Type B pancreatic cell (in vitro differentiated cells): Measurements from ENCODE around the gene SLCO2A1. TPM values are rescaled to one million over a fixed set of nuclear protein-coding genes. Genes with fewer than 3 reads are reported as not detected.
A peak's percentile ranks its signal among the peaks of the same experiment; 100 is the strongest.

Experiments
- DNase-seq: peaks from one replicate; pipeline ENCODE4 v3.0.0; 2021; ENCODE audit warnings: mixed read lengths; ENCODE audit not compliant: unreplicated experiment; ENCODE audit errors: extremely low spot score
- H3K27ac Mint-ChIP-seq: 2 replicates; pipeline ENCODE4 v1.8.0; 2021; ENCODE audit warnings: mild to moderate bottlenecking, mixed read lengths
- H3K27me3 Mint-ChIP-seq: 2 replicates; pipeline ENCODE4 v1.8.0; 2021; ENCODE audit warnings: mixed read lengths
- H3K36me3 Mint-ChIP-seq: 2 replicates; pipeline ENCODE4 v1.8.0; 2021; ENCODE audit warnings: mixed read lengths
- H3K4me1 Mint-ChIP-seq: one replicate; pipeline ENCODE4 v1.8.0; 2021; ENCODE audit warnings: mixed read lengths; ENCODE audit not compliant: unreplicated experiment
- H3K4me3 Mint-ChIP-seq: 2 replicates; pipeline ENCODE4 v1.8.0; 2021; ENCODE audit warnings: mild to moderate bottlenecking, mixed read lengths
- H3K9me3 Mint-ChIP-seq: 2 replicates; pipeline ENCODE4 v1.8.0; 2021; ENCODE audit warnings: mixed read lengths
- total RNA-seq: library from RNA; stranded (reverse); gene quantifications from 2 replicates; pipeline ENCODE4 v1.2.1, GENCODE V29; 2021; ENCODE audit warnings: low replicate concordance
- TF ChIP-seq, protein P1 (sequence below): fragments of 200-600 bp; sonication (generic); conservative IDR thresholded peaks from 2 replicates; pipeline ENCODE4 v1.5.0; 2021; ENCODE audit warnings: antibody characterized with exemption, mild to moderate bottlenecking

The SLCO2A1 gene
- total RNA-seq, 1 donor from 2014 or later: 3.8 TPM

DNA sequence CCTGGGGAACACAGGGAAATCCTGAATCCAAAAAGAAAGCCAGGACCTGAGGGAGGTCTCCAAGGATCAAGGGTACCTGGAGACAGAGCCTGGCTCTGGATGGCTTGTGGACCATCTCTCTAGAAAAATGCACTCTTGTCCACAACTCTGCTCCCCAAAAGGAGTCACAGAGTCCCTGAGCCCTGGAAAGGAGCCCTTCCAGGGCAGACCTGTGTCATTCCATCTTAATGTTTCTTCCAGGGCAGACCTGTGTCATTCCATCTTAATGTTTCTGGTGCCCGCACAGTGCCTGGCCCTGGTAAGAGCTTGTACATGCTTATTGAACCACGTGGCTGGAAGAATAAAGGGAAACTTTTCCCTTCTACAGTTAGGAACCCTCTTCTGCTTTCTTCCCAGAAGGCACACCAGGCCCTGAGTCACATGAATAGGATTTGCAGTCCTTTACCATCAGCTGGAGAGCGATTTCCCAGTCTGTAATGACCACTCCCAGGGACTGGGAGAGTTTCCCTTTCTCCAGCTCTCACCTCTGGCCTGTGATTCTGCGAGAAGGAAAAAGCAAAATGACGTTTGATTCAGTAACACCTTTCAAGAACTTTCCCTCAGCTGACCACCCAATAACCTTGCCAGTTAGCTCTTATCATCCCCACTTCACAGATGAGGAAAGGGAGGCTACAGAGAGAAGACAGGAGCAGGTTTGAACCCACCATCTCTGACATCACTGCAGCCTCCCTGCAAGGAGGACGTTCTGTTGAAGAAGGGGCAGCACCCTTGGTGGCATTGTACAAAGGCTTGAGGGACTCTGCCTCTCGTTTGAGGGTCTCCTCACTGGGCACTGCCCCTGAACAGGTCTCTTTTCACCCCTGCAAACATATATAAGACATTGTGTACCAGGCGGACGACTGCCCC lies 35.8 kb upstream of the SLCO2A1 start:
- Mint-ChIP-seq H3K27me3 (peaks cover 13% of the 10 kb centered on the region), H3K4me1 (peaks cover 5% of the 10 kb centered on the region), H3K27ac (no peak overlapping the region), H3K9me3 (no peaks in the 10 kb centered on the region), H3K4me3 (no peak overlapping the region), H3K36me3 (no peaks in the 10 kb centered on the region)
- peak; percentile 27 for DNase-seq
- TF ChIP-seq, protein P1, sequence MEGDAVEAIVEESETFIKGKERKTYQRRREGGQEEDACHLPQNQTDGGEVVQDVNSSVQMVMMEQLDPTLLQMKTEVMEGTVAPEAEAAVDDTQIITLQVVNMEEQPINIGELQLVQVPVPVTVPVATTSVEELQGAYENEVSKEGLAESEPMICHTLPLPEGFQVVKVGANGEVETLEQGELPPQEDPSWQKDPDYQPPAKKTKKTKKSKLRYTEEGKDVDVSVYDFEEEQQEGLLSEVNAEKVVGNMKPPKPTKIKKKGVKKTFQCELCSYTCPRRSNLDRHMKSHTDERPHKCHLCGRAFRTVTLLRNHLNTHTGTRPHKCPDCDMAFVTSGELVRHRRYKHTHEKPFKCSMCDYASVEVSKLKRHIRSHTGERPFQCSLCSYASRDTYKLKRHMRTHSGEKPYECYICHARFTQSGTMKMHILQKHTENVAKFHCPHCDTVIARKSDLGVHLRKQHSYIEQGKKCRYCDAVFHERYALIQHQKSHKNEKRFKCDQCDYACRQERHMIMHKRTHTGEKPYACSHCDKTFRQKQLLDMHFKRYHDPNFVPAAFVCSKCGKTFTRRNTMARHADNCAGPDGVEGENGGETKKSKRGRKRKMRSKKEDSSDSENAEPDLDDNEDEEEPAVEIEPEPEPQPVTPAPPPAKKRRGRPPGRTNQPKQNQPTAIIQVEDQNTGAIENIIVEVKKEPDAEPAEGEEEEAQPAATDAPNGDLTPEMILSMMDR: no peak

DNA sequence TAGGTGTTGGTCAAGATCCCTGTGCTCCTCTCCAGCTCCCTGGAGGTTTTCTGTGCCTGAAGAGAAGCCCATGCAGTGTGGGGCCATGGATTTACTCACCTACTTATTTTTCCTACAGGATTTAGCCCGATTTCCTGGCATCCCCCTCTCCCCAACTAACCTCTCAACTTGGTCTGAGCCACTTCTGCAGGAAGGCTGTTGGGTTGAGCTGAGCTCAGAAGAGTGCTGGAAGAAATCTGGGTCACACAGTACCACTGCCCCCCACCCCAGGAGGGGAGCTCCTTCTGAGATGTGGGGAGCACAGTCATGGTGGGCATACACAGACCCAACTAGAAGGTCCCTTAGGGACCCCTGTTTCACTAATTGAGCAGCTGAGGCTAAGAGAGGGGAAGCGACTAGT lies 34.4 kb upstream of the SLCO2A1 start:
- Mint-ChIP-seq H3K9me3 (no peaks in the 10 kb centered on the region), H3K27ac (no peak overlapping the region), H3K4me1 (peaks cover 18% of the 10 kb centered on the region), H3K27me3 (peaks cover 13% of the 10 kb centered on the region), H3K36me3 (no peaks in the 10 kb centered on the region), H3K4me3 (no peak overlapping the region)
- peak; percentile 25 for DNase-seq
- TF ChIP-seq, protein P1: no peak

DNA sequence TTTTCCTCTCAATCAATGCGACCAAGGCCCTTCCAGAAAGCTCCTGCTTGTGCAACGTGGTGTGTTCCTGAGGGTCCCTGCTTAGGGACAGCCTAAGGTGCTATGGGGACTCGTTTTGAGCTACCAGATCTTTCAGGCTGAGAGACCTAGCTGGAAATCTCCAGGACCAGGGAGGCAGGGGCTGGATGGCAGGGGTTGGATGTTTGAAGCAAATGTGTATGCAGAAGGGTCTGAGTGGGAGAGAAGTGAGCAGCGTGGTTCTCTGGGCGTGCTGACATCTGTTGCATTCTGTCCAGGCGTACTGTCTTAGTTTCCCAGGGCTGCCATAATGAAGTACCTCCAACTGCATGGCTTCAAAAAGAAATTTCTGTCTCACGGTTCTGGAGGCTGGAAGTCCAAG lies 31.7 kb upstream of the SLCO2A1 start:
- Mint-ChIP-seq H3K27ac (no peak overlapping the region), H3K27me3 (peaks cover 13% of the 10 kb centered on the region), H3K36me3 (no peaks in the 10 kb centered on the region), H3K4me3 (no peak overlapping the region), H3K4me1 (peaks cover 37% of the 10 kb centered on the region), H3K9me3 (no peaks in the 10 kb centered on the region)
- TF ChIP-seq, protein P1: no peak
- peak; percentile 32 for DNase-seq

DNA sequence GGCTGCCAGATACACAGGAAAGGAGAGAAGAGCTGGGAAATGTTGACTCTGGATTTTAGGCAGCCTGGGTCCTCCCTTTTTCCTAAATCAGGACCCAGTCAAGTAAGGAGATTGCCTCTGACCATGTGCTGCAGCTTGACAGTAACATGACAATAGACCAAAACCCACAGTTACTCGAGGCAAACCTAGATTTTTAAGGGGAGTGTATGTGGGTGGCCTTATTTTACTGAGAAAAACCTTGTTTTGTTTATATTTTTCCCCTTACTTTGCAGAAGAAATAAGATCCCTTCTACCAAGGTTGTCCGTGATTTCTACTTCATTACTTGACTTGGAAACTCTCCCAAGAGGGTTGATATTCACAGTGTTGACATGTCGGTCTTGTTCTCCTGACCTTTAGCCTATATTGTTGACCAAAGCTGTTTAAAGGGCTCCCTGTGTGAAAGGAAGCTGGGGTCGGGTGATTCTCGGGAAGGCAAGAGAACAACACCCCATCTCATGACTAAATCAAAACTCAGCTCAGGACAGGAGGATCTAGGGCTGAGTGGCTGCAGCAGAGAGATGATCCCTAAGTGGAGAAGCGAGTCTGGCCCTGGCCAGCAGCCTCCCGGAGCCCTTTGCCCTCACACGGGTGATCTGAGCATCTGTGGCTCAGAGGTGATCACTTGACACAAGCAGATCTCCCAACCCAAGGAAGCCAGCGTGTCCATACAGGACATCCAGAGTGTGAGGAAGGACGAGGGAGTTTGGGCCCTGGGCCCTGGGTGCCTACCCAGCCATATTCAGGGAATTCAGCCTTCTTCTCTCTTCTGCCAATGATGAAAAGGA lies 31.0 kb upstream of the SLCO2A1 start:
- Mint-ChIP-seq H3K4me3 (no peak overlapping the region), H3K9me3 (no peaks in the 10 kb centered on the region), H3K4me1 (peaks cover 41% of the 10 kb centered on the region), H3K27ac (peak overlapping the region; percentile 43), H3K36me3 (no peaks in the 10 kb centered on the region), H3K27me3 (peaks cover 13% of the 10 kb centered on the region)
- DNase-seq: peak; percentile 57
- TF ChIP-seq, protein P1: no peak

DNA sequence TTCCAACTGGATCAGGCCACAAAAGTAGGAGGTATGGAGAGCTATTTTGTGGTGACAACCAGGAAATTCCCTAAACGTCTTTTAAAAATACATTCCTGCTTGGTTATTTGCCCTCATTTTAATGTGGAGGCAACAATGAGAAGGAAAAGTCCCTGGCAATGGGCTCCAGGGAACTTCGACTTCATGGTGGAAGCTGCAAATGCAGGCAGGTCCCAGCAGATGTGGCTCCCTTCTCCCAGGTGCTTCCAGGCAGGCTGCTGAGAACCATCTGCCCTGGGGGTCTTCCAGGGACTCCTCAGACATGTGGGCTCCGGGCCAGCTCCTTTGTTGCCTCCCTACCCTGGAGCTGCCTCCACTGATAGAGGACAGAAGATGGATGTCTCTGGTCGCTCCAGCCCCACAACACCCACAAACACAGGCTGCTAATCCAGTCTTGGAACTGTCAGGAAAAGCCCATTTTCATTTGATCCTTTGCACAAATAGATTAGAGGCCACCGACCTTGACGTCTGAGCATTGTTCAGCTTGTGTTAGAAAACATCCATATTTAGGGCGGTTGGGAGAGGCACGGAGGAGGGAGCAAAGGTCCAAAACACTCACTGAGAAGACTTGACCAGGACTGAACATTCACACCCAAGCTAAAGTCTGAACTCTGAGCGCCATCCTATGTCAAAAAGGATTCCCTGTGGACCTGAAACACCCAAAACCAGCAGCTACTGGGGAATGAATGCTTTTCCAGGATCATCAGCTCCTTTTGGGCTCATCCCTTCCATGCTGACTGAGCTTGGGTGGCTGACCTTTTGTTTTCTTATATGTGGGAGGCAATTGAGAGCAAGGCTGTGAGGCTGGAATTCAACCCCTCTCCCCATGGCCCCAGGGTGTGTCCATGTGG lies 30.2 kb upstream of the SLCO2A1 start:
- TF ChIP-seq, protein P1: no peak
- no peaks in the 10 kb centered on the region for H3K9me3 Mint-ChIP-seq
- no peak overlapping the region for H3K27ac Mint-ChIP-seq
- DNase-seq: peak; percentile 45
- no peak overlapping the region for H3K4me3 Mint-ChIP-seq
- H3K4me1 Mint-ChIP-seq: peaks cover 41% of the 10 kb centered on the region
- H3K27me3 Mint-ChIP-seq: peaks cover 13% of the 10 kb centered on the region
- H3K36me3 Mint-ChIP-seq: no peaks in the 10 kb centered on the region
